Activated naive CD8-positive, alpha-beta T cell treated with anti-CD3 and anti-CD28 coated beads for 36 hours (primary cell): Measurements from ENCODE around the gene TRIM39. TPM values are rescaled to one million over a fixed set of nuclear protein-coding genes. Genes with fewer than 3 reads are reported as not detected.
A peak's percentile ranks its signal among the peaks of the same experiment; 100 is the strongest.

Source experiments
- DNase-seq: peaks from one replicate; pipeline ENCODE4 v3.0.0; 2021
- H3K27ac Mint-ChIP-seq: one replicate; pipeline ENCODE4 v1.8.0; 2022; ENCODE audit warnings: mild to moderate bottlenecking, moderate library complexity, mixed read lengths
- H3K27me3 Mint-ChIP-seq: one replicate; pipeline ENCODE4 v1.8.0; 2022; ENCODE audit warnings: mild to moderate bottlenecking, mixed read lengths
- H3K36me3 Mint-ChIP-seq: one replicate; pipeline ENCODE4 v1.8.0; 2021; ENCODE audit warnings: mild to moderate bottlenecking, mixed read lengths
- H3K4me1 Mint-ChIP-seq: one replicate; pipeline ENCODE4 v1.8.0; 2021; ENCODE audit warnings: mixed read lengths
- H3K4me3 Mint-ChIP-seq: one replicate; pipeline ENCODE4 v1.8.0; 2022; ENCODE audit warnings: mild to moderate bottlenecking, moderate library complexity, mixed read lengths
- H3K9me3 Mint-ChIP-seq: one replicate; pipeline ENCODE4 v1.8.0; 2022; ENCODE audit warnings: mixed read lengths
- total RNA-seq, 2 experiments: library from RNA; stranded (reverse); gene quantifications; one replicate each; pipeline ENCODE4 v1.2.3, GENCODE V29; 2021

TRIM39 gene
- total RNA-seq, 2 experiments from 2014 or later, result 26.2 to 29.2 TPM

DNA sequence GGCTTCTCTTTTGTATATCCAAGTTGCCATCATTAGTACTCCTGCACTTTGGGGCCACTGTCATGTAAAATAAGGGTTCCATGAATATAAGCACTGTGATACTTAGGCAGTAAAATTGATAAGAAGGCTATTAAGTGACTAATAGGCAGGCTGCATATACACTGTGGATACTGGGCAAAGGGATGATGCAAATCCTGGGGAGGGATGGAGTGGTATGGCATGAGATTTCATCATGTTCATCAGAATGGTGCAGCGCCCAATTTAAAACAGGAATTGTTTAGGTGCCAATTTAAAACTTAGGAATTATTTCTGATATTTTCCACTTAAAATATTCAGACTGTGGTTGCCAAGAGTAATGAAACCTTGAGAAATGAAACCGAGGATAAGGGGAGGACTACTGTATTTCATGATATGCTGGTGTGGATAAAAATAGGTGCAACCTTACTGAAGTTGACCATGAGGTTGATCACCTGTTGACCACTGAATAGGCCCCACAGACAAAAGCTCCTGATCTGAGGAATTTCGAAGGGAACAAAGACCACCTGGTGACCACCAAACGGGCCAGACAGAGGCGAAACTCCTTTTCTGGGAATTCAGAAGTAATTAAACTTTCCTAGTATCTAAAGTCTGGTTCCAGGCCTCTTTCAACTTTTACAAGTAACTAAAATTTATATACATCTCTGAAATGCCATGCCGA is 4.9 kb upstream of the TRIM39 start:
- H3K27ac Mint-ChIP-seq, result peak overlapping the region; percentile 29
- peaks cover 4% of the 10 kb centered on the region for H3K9me3 Mint-ChIP-seq
- peak overlapping the region; percentile 64 for H3K4me3 Mint-ChIP-seq

DNA sequence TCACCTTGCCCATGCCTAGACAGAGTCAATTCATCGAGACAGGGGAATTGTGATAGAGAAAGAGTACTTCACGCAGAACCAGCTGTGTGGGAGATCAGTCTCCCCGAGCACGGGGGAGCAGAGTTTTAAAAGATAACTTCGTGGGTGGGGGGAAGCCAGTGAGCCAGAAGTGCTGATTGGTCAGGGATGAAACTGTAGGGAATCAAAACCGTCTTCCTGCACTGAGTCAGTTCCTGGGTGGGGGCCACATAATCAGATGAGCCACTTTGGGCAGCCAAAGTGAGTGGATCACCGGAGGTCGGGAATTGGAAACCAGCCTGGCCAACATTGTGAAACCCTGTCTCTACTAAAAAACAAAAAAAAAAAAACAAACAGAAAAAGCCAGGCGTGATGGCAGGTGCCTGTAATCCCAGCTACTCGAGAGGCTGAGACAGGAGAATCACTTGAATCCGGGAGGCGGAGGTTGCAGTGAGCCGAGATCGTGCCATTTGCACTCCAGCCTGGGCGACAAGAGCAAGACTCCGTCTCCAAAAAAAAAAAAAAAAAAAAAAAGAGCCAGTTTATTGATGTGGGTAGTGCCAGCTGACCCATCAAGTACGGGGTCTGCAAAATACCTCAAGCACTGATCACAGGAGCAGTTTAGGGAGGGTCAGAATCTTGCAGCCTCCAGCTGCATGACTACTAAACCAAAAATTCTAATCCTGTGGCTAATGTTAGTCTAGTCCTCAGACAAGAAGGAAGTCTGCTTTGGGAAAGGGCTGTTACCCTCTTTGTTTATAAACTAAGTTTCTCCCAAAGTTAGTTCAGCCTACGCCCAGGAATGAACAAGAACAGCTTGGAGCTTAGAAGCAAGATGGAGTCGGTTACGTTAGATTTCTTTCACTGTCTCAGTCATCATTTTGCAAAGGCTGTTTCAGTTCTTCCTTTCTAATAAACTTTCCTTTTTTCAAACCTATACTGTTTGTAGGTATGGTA is 3.9 kb upstream of the TRIM39 start:
- Mint-ChIP-seq H3K4me3 (peak overlapping the region; percentile 64), H3K36me3 (peaks cover 62% of the 10 kb centered on the region), H3K4me1 (peaks cover 74% of the 10 kb centered on the region), H3K27ac (peak overlapping the region; percentile 67), H3K9me3 (peaks cover 4% of the 10 kb centered on the region), H3K27me3 (no peaks in the 10 kb centered on the region)
- DNase-seq, result no peak

More for the DNA sequence above, 4.9 kb upstream of the TRIM39 start:
- no peak for DNase-seq
- H3K27me3 Mint-ChIP-seq, result no peaks in the 10 kb centered on the region
- H3K36me3 Mint-ChIP-seq, result peaks cover 60% of the 10 kb centered on the region
- peaks cover 73% of the 10 kb centered on the region for H3K4me1 Mint-ChIP-seq

DNA sequence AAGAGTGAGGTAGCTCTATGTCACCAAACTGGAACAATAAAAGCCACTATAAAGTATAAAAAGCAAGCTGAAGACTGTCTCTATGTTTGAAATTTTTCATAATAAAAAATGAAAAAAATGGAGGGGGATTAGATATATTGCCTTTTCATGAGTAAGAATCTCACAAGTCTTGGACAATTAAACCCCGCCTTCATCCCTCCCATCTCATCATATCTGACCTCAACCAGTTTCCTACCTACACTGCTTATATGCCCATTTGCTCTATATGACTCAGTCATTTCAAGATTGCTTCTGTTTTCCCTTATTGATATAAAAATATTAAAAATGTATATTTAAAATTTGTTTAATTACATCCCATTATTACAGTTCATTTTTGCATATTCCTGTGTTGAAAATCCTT is 2.9 kb upstream of the TRIM39 start:
- peaks cover 62% of the 10 kb centered on the region for H3K36me3 Mint-ChIP-seq
- H3K4me1 Mint-ChIP-seq, result peaks cover 70% of the 10 kb centered on the region
- peak; percentile 21 for DNase-seq
- peak overlapping the region; percentile 38 for H3K27ac Mint-ChIP-seq
- H3K27me3 Mint-ChIP-seq, result no peaks in the 10 kb centered on the region
- H3K4me3 Mint-ChIP-seq, result peak overlapping the region; percentile 18
- peaks cover 4% of the 10 kb centered on the region for H3K9me3 Mint-ChIP-seq

DNA sequence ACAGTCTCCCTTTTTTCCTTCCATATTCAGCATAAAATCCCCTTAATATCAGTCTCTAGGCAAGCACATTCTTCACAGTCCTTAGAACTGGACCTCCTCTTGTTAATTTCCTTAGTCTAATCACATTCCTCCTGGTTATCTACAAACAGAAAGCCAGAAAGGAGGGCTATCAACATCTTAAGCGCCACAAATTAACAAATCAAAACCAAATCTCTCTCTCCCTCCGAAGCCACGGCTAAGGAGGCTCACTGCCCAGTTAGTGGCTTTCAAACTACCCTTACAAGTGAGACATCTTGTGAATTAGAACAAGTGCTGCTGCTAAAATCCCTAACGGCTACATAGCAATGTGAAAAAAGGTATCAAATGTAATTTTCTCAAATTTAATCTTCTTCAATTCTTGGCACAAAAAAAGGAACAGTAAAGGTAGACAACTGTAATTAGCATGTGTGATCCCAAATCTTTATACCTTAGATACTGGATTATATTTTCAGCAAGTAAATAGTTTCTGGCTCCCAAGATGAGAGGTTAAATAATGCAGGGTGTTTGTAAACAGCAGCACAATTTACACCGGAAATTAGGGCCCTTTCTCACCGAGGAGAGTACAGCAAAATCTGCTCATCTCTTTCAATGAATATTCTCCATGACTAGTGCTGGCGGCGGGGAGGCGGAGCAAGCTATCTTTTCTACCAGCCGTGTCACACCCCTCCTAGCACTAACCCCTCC is 1.4 kb upstream of the TRIM39 start:
- no peaks in the 10 kb centered on the region for H3K27me3 Mint-ChIP-seq
- peaks cover 59% of the 10 kb centered on the region for H3K4me1 Mint-ChIP-seq
- peak overlapping the region; percentile 95 for H3K4me3 Mint-ChIP-seq
- H3K27ac Mint-ChIP-seq, result peak overlapping the region; percentile 99
- peaks cover 58% of the 10 kb centered on the region for H3K36me3 Mint-ChIP-seq
- H3K9me3 Mint-ChIP-seq, result peaks cover 4% of the 10 kb centered on the region
- peak; percentile 87 for DNase-seq

DNA sequence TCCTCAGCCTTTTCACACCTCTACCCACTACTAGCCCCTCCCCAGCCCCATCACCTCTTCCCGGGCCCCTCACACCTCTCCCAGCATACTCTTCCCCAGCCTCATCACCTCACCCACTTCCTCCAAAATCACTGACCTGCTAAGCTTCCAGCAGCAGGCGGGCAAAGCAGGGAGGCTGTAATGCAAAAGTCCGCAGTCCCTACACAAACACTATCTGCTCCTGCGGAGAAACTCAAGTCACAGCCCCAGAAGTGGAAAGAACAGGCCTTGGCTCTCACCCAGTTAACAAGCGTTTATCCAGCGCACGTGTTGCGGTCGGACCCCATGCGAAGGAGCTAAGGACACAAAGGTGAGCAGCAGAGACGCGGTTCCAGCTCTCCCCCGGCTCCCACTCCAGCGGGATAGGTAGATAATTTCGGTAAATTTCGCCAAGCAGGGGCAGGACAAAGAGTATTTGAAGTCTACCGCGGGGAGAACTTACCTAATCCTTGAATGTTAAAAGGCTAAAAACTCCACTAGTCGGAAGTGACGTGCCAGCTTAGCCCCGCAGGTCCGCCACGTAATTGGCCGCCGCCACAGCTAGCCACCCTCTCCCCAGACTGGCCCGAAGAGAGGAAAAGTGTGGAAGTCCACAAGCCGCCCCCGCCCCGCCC is 728 bp upstream of the TRIM39 start:
- Mint-ChIP-seq H3K27ac (peak overlapping the region; percentile 99), H3K36me3 (peaks cover 57% of the 10 kb centered on the region), H3K9me3 (peaks cover 4% of the 10 kb centered on the region), H3K4me3 (peak overlapping the region; percentile 95), H3K27me3 (no peaks in the 10 kb centered on the region), H3K4me1 (peaks cover 53% of the 10 kb centered on the region)
- peak; percentile 79 for DNase-seq

DNA sequence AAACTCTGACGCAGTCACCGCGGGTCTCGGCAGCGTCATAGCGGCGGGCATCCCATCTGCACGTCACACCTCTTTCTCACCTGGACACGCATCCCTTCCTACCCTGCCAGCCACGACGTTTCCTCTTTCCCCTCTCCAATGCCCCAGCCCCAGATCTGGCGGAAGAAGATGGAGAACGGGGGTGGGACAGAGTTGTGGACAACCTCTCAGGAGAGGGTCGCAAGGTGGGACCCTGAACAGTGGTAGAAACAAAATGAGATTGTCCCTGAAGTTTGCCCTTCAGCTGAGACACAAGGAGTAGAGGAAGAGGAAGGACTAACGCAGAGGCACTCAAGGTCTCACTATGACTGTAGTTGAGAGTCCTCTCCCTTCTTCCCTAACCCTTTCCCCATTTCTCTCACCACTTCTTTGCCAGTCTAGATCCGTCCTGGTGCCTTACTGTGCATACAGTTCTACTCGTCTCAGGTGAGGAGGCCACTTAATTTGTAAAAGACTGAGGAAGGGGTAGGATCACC is 562 bp downstream of the TRIM39 start:
- H3K4me1 Mint-ChIP-seq, result peaks cover 42% of the 10 kb centered on the region
- peak overlapping the region; percentile 89 for H3K27ac Mint-ChIP-seq
- no peak for DNase-seq
- peaks cover 53% of the 10 kb centered on the region for H3K36me3 Mint-ChIP-seq
- H3K9me3 Mint-ChIP-seq, result peaks cover 4% of the 10 kb centered on the region
- no peaks in the 10 kb centered on the region for H3K27me3 Mint-ChIP-seq
- peak overlapping the region; percentile 82 for H3K4me3 Mint-ChIP-seq

DNA sequence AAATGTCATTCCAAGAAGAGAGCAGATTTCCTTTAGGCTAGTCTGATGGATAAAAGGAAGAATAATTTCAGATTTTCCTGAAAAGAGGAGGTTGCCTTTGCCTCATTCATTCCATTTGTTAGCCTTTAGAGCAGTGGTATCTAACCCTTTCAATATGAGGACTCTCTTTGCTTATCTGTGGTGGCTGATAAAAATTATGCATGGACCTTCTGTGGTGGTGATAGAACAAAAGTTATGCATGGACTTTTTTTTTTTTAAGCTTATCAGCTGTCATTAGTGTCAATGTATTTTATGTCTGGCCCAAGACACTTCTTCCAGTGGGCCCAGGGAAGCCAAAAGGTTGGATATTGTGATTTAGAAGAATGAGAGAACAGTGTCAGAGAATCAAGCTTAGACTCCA is 1.7 kb downstream of the TRIM39 start:
- Mint-ChIP-seq H3K27ac (no peak overlapping the region), H3K27me3 (no peaks in the 10 kb centered on the region), H3K4me3 (no peak overlapping the region)

DNA sequence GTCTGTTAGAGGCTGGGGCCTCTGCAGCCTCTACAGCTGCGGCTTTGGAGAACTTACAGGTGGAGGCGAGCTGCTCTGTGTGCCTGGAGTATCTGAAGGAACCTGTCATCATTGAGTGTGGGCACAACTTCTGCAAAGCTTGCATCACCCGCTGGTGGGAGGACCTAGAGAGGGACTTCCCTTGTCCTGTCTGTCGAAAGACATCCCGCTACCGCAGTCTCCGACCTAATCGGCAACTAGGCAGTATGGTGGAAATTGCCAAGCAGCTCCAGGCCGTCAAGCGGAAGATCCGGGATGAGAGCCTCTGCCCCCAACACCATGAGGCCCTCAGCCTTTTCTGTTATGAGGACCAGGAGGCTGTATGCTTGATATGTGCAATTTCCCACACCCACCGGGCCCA is 2.6 kb downstream of the TRIM39 start:
- DNase-seq, result no peak
- no peaks in the 10 kb centered on the region for H3K27me3 Mint-ChIP-seq
- H3K9me3 Mint-ChIP-seq, result no peaks in the 10 kb centered on the region
- peaks cover 28% of the 10 kb centered on the region for H3K4me1 Mint-ChIP-seq
- H3K4me3 Mint-ChIP-seq, result peak overlapping the region; percentile 26
- peak overlapping the region; percentile 54 for H3K27ac Mint-ChIP-seq
- peaks cover 41% of the 10 kb centered on the region for H3K36me3 Mint-ChIP-seq

More for the DNA sequence above, 1.7 kb downstream of the TRIM39 start:
- H3K4me1 Mint-ChIP-seq, result peaks cover 34% of the 10 kb centered on the region
- DNase-seq, result no peak
- H3K36me3 Mint-ChIP-seq, result peaks cover 47% of the 10 kb centered on the region
- H3K9me3 Mint-ChIP-seq, result no peaks in the 10 kb centered on the region

DNA sequence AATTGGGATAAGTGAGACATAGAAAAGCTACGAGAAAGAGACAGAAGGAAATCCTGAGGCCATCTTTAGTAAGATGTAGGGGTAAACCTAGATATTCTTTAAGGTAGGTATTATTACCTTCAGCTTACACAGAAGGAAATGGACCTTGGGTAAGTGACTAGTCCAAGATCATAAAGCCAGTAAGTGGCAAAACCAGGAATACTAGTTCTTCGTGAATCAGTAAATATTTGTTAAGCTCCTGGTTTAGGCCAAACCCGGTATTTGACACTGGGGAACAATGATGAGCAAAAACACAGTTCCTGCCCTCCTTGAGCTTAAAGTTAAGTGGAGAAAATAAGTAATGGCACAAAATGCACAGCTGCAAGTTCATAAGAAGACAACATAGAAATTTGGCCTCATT is 5.3 kb downstream of the TRIM39 start:
- Mint-ChIP-seq H3K27ac (no peak overlapping the region), H3K4me3 (no peak overlapping the region), H3K9me3 (no peaks in the 10 kb centered on the region), H3K4me1 (peaks cover 15% of the 10 kb centered on the region), H3K36me3 (peaks cover 31% of the 10 kb centered on the region), H3K27me3 (no peaks in the 10 kb centered on the region)
- no peak for DNase-seq

DNA sequence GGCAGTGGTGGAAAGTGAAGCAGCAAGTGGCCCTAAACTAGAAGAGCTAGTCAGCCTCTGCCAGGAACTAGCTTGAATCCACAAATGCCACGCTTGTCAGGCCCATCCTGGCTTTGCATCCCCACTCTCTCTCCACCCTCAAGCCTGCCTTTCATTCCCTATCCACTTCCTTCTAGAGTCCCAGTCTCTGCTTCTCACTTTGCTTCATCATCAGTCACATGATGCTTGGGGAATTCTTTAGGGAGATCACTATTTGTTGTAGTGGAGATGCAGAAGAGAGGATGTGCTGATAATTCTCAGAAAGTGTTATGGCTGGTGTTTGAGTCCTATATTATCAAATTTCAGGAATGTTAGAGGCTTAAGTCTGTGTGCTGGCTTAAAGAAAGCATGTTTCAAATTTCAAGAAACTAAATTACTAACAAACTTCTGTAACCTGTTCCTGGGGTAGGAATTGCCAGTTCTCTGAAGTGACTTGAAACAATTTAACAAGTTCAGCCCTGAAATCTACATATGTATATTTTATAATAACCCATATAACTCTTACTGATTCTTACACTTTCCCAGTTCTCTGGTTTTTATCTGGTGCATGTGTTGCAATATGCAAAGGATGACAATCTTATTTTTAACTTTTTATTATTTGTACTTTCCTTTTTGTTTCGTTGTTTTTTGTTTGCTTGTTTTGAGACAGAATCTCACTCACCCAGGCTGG is 7.5 kb downstream of the TRIM39 start:
- Mint-ChIP-seq H3K4me3 (no peak overlapping the region), H3K4me1 (peaks cover 3% of the 10 kb centered on the region), H3K27me3 (no peaks in the 10 kb centered on the region), H3K27ac (no peak overlapping the region), H3K36me3 (peaks cover 16% of the 10 kb centered on the region), H3K9me3 (no peaks in the 10 kb centered on the region)
- DNase-seq, result no peak

DNA sequence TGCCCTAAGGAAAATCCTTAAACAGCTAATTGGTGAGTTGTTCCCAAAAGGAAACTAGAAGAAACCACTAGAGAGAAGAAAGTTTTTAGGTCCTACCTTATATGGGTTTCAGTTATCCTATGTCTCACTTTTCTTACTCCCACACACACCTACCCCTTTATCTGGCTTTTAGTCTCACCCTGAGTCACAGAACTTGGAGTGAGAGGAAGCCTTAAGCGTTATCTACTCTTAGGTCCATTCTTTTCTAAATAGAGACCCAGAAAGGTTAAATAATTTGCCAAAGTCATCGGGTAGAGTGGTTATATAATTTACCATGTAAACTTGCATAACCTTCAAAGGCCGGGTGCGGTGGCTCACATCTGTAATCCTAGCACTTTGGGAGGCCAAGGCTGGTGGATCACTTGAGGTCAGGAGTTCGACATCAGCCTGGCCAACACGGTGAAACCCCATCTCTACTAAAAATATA is 13.9 kb downstream of the TRIM39 start:
- no peaks in the 10 kb centered on the region for H3K9me3 Mint-ChIP-seq
- no peak overlapping the region for H3K27ac Mint-ChIP-seq
- no peaks in the 10 kb centered on the region for H3K27me3 Mint-ChIP-seq
- peaks cover 9% of the 10 kb centered on the region for H3K36me3 Mint-ChIP-seq
- no peak overlapping the region for H3K4me3 Mint-ChIP-seq
- H3K4me1 Mint-ChIP-seq, result peaks cover 11% of the 10 kb centered on the region
- DNase-seq, result no peak

DNA sequence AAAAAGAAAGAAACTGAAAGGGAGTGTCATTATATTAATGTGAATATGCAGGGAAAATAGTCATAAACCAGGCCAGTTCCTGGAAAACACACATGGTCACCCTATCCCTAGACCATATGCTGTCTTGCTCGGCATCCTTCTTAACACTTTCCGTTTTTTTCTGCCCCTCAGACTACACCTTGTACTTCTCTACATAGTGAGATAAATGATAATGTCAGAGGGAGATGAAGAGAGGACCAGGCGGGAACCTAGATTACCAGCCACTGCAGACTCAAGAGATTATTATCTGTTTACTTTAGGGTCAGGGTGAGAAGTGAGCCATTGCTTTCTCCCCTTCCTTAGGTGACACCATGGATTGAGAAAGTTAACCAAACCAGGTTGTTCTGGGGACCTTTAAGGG is 14.5 kb downstream of the TRIM39 start:
- peaks cover 16% of the 10 kb centered on the region for H3K4me1 Mint-ChIP-seq
- no peak for DNase-seq
- peaks cover 14% of the 10 kb centered on the region for H3K36me3 Mint-ChIP-seq
- no peak overlapping the region for H3K4me3 Mint-ChIP-seq
- no peak overlapping the region for H3K27ac Mint-ChIP-seq
- no peaks in the 10 kb centered on the region for H3K9me3 Mint-ChIP-seq
- no peaks in the 10 kb centered on the region for H3K27me3 Mint-ChIP-seq

DNA sequence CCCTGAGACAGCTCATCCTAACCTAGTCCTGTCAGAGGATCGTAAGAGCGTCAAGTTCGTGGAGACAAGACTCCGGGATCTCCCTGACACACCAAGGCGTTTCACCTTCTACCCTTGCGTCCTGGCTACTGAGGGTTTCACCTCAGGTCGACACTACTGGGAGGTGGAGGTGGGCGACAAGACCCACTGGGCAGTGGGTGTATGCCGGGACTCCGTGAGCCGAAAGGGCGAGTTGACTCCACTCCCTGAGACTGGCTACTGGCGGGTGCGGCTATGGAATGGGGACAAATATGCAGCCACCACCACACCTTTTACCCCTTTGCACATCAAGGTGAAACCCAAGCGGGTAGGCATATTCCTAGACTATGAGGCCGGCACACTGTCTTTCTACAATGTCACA is 15.0 kb downstream of the TRIM39 start:
- H3K4me3 Mint-ChIP-seq, result no peak overlapping the region
- no peak overlapping the region for H3K27ac Mint-ChIP-seq
- no peaks in the 10 kb centered on the region for H3K27me3 Mint-ChIP-seq
- H3K36me3 Mint-ChIP-seq, result peaks cover 15% of the 10 kb centered on the region
- DNase-seq, result no peak
- H3K4me1 Mint-ChIP-seq, result peaks cover 16% of the 10 kb centered on the region
- no peaks in the 10 kb centered on the region for H3K9me3 Mint-ChIP-seq
